Cardiac muscle cell (in vitro differentiated cells and primary cell): Measurements from ENCODE around the gene ZNF521. TPM values are rescaled to one million over a fixed set of nuclear protein-coding genes. Genes with fewer than 3 reads are reported as not detected.

ENCODE experiments used
- DNase-seq, 2 donors: peaks; one replicate each; pipeline versions ENCODE4 v3.0.0 to v3.0.0-alpha.2; 2010 to 2017; ENCODE audit warnings: low read depth in 1 of 2, low spot score in 1 of 2
- H3K27ac ChIP-seq: fragments of 200-600 bp; sonication (generic); 2 replicates; pipeline ENCODE4 v1.5.1; 2016
- H3K27me3 ChIP-seq: fragments of 200-600 bp; sonication (generic); 2 replicates; pipeline ENCODE4 v1.6.0; 2016; ENCODE audit warnings: control low read depth
- H3K36me3 ChIP-seq: fragments of 200-600 bp; sonication (generic); 2 replicates; pipeline ENCODE4 v1.5.1; 2016; ENCODE audit warnings: control low read depth
- H3K4me1 ChIP-seq: fragments of 200-600 bp; sonication (generic); 2 replicates; pipeline ENCODE4 v1.8.1; 2017; ENCODE audit warnings: low read depth, mild to moderate bottlenecking, mixed run types
- H3K4me3 ChIP-seq: fragments of 200-600 bp; sonication (generic); 2 replicates; pipeline ENCODE4 v1.5.1; 2016; ENCODE audit warnings: mild to moderate bottlenecking
- H3K9me3 ChIP-seq: fragments of 200-600 bp; sonication (generic); 2 replicates; pipeline ENCODE4 v1.5.1; 2017; ENCODE audit warnings: low read depth, mild to moderate bottlenecking, control low read depth
- polyA plus RNA-seq: library from polyadenylated mRNA; unstranded; fragments of >200 nt; fragmentation: Nextera tagmentation; extraction: Ambion mirVana; gene quantifications from 2 replicates; pipeline ENCODE4 v1.2.1, GENCODE V29; 2016
- total RNA-seq: library from RNA; depleted of rRNA; stranded (reverse); fragments of >200 nt; gene quantifications from 2 replicates; pipeline ENCODE4 v1.2.3, GENCODE V29; 2016
- TF ChIP-seq, protein P1 (sequence below): IDR thresholded peaks from 2 replicates; pipeline ENCODE4 v1.5.1; 2012; ENCODE audit warnings: low read depth, mild to moderate bottlenecking, low read length

ZNF521 gene
- total and polyA plus RNA-seq, 2 experiments from 2014 or later, result 34.2 to 442 TPM

GRCh38 chr18:25322806-25323205, 29.2 kb downstream of the ZNF521 start:
- Histone ChIP-seq H3K9me3 (no peaks in the 10 kb centered on the region), H3K4me1 (peaks cover 15% of the 10 kb centered on the region), H3K4me3 (no peak overlapping the region), H3K27me3 (no peaks in the 10 kb centered on the region), H3K36me3 (peaks cover 21% of the 10 kb centered on the region), H3K27ac (no peak overlapping the region)
- DNase-seq, result no peak
- TF ChIP-seq, protein P1, sequence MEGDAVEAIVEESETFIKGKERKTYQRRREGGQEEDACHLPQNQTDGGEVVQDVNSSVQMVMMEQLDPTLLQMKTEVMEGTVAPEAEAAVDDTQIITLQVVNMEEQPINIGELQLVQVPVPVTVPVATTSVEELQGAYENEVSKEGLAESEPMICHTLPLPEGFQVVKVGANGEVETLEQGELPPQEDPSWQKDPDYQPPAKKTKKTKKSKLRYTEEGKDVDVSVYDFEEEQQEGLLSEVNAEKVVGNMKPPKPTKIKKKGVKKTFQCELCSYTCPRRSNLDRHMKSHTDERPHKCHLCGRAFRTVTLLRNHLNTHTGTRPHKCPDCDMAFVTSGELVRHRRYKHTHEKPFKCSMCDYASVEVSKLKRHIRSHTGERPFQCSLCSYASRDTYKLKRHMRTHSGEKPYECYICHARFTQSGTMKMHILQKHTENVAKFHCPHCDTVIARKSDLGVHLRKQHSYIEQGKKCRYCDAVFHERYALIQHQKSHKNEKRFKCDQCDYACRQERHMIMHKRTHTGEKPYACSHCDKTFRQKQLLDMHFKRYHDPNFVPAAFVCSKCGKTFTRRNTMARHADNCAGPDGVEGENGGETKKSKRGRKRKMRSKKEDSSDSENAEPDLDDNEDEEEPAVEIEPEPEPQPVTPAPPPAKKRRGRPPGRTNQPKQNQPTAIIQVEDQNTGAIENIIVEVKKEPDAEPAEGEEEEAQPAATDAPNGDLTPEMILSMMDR, result no peak

- H3K27me3 ChIP-seq, result no peaks in the 10 kb centered on the region
- no peak overlapping the region for H3K4me3 ChIP-seq
- TF ChIP-seq, protein P1, result no peak
- H3K27ac ChIP-seq, result no peak overlapping the region
- no peak for DNase-seq
- peaks cover 27% of the 10 kb centered on the region for H3K4me1 ChIP-seq
- H3K9me3 ChIP-seq, result no peaks in the 10 kb centered on the region
- H3K36me3 ChIP-seq, result peaks cover 16% of the 10 kb centered on the region
Measured at GRCh38 chr18:25316381-25317018, 35.5 kb downstream of the ZNF521 start.

- TF ChIP-seq, protein P1, result no peak
- DNase-seq, result no peak
- H3K27me3 ChIP-seq, result no peaks in the 10 kb centered on the region
- peaks cover 27% of the 10 kb centered on the region for H3K4me1 ChIP-seq
- H3K4me3 ChIP-seq, result no peak overlapping the region
- H3K9me3 ChIP-seq, result no peaks in the 10 kb centered on the region
- H3K27ac ChIP-seq, result peak overlapping the region; percentile 22
- peaks cover 7% of the 10 kb centered on the region for H3K36me3 ChIP-seq
Measured at GRCh38 chr18:25314838-25315190, 37.2 kb downstream of the ZNF521 start.

DNA sequence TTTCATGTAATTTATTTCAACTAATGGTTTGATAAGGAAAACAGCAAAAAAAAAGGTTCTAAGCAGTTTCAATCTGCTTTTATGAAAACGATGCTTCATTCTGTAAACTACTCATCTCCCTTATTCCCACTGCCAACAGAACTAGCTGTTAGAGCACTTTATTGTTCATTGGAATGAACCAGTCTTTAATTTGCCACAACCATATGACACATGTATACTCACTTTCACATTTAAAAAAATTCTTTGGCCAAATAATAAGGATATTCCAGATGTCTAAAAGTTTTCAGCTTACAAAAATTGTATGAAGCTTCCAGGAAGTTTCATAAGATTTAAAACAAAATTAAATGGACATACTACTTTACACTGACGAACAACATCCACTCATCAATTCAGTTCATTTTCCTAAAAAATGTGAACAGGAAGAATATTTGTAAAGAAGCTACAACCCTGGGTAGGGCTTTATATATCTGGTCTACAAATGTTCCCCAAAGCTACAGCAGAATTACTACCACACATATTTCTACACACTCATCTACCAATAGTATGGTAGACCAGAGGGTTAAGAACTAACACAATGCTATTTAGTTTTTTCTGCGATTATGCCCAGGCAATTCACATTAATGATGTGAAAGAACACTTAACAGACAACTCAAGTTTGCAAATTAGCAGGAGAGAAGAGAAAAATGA, 37.7 kb downstream of the ZNF521 start:
- Histone ChIP-seq H3K27ac (peak overlapping the region; percentile 22), H3K4me1 (peaks cover 27% of the 10 kb centered on the region)

DNA sequence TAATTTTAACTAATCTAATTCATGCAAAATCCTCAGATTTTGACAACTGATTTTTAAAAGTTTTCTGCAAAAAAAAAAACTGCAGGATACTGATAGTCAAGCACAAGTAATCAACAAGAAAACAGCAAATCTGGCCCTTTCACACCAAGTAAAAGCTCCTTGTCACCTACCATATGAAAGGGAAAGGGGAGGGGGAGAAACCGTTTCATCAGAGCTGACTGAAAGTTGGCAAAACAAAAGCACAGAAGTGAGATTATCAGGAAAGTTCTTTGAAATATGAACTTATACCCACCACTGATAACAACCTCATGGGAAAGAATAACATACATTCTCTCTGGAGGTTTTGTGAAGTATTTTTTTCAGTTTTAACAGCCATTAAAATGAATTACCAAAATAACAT, 38.7 kb downstream of the ZNF521 start:
- no peak for DNase-seq
- TF ChIP-seq, protein P1, result no peak
- H3K27ac ChIP-seq, result peak overlapping the region; percentile 60

More for the DNA sequence above, 37.7 kb downstream of the ZNF521 start:
- peaks cover 7% of the 10 kb centered on the region for H3K36me3 ChIP-seq
- TF ChIP-seq, protein P1, result no peak
- H3K27me3 ChIP-seq, result no peaks in the 10 kb centered on the region
- H3K4me3 ChIP-seq, result no peak overlapping the region
- H3K9me3 ChIP-seq, result no peaks in the 10 kb centered on the region
- no peak for DNase-seq

More for the DNA sequence above, 38.7 kb downstream of the ZNF521 start:
- Histone ChIP-seq H3K36me3 (peaks cover 3% of the 10 kb centered on the region), H3K27me3 (no peaks in the 10 kb centered on the region), H3K9me3 (no peaks in the 10 kb centered on the region), H3K4me3 (no peak overlapping the region), H3K4me1 (peaks cover 27% of the 10 kb centered on the region)
